Measurements from ENCODE around the gene CYBC1. TPM values are rescaled to one million over a fixed set of nuclear protein-coding genes. Genes with fewer than 3 reads are reported as not detected.
"Not testable (repeated sequence)": the region's sequence is repeated elsewhere in the genome, so short reads cannot be mapped to it uniquely, and the experiment has no call there.

The CYBC1 gene
- total RNA-seq, 1 experiment from 2014 or later, result 71.7 TPM

- Mint-ChIP-seq H3K36me3 (peaks cover 51% of the 10 kb centered on the region), H3K4me3 (no peak overlapping the region), H3K4me1 (peaks cover 3% of the 10 kb centered on the region; the same call in 1 of the 2 replicates), H3K9me3 (no peaks in the 10 kb centered on the region), H3K27me3 (ENCODE audit: low read depth) (no peaks in the 10 kb centered on the region), H3K27ac (no peak overlapping the region; the same call in 1 of the 2 replicates)
- TF ChIP-seq IRF1 (CRISPR knock-in tag; IDR thresholded peaks at IDR 0.05), result no peak
- no peak for DNase-seq (ENCODE audit: low spot score)
- ATAC-seq, result no peak
- ChIA-PET POLR2A (no interaction called here), CTCF (no interaction called here)
Observed at GRCh38 chr17:82463391-82463790, 12.8 kb upstream of the CYBC1 start.

GRCh38 chr17:82461827-82462524 is 11.4 kb upstream of the CYBC1 start:
- peaks cover 49% of the 10 kb centered on the region for H3K36me3 Mint-ChIP-seq
- ATAC-seq (no peak), DNase-seq (ENCODE audit: low spot score) (no peak)
- ChIA-PET CTCF (no interaction called here), POLR2A (no interaction called here)
- no peak overlapping the region for H3K4me3 Mint-ChIP-seq
- TF ChIP-seq GABPB1 (CRISPR knock-in tag; IDR thresholded peaks at IDR 0.05) (peak; percentile 35; the same call in 1 of the 2 replicates), ERG (CRISPR knock-in tag; IDR thresholded peaks at IDR 0.05) (no peak)
- H3K27me3 Mint-ChIP-seq (ENCODE audit: low read depth), result no peaks in the 10 kb centered on the region; the same call in 1 of the 2 replicates
- no peaks in the 10 kb centered on the region for H3K9me3 Mint-ChIP-seq
- peak overlapping the region; percentile 6 for H3K27ac Mint-ChIP-seq
- peaks cover 13% of the 10 kb centered on the region for H3K4me1 Mint-ChIP-seq

GRCh38 chr17:82459936-82460335 is 9.4 kb upstream of the CYBC1 start:
- Mint-ChIP-seq H3K36me3 (peaks cover 38% of the 10 kb centered on the region), H3K4me1 (peaks cover 14% of the 10 kb centered on the region), H3K4me3 (peak overlapping the region; percentile 94)
- H3K9me3 Mint-ChIP-seq; H3K27ac Mint-ChIP-seq; DNase-seq (ENCODE audit: low spot score); CTCF ChIA-PET; ATAC-seq; POLR2A ChIA-PET; H3K27me3 Mint-ChIP-seq (ENCODE audit: low read depth): not testable (repeated sequence)

- ATAC-seq, result no peak
Observed at GRCh38 chr17:82458885-82459424, 8.4 kb upstream of the CYBC1 start.

GRCh38 chr17:82458179-82458884 is 7.8 kb upstream of the CYBC1 start, which contains the start of gene NARF:
NARF (plus strand) TSS chr17:82458741; CDS start chr17:82458804, 63 bp downstream.
- ATAC-seq (peak; percentile 100), DNase-seq (ENCODE audit: low spot score) (peak; percentile 96)
- H3K4me3 Mint-ChIP-seq, result peak within 1 kb of the TSS; percentile 94
- CTCF ChIA-PET, result no interaction called here
- no peaks in the 10 kb centered on the region; the same call in 1 of the 2 replicates for H3K27me3 Mint-ChIP-seq (ENCODE audit: low read depth)
- POLR2A ChIA-PET, result no interaction called here
- H3K9me3 Mint-ChIP-seq, result peaks cover 16% of the 10 kb centered on the region
- peak within 1 kb of the TSS; percentile 92 for H3K27ac Mint-ChIP-seq
- peaks cover 34% of the 10 kb centered on the region for H3K36me3 Mint-ChIP-seq
- peaks cover 14% of the 10 kb centered on the region for H3K4me1 Mint-ChIP-seq
- TF ChIP-seq ZMAT4 (CRISPR knock-in tag; IDR thresholded peaks at IDR 0.05) (no peak), ETV6 (CRISPR knock-in tag; IDR thresholded peaks at IDR 0.05) (peak; percentile 89), PRDM15 (CRISPR knock-in tag; IDR thresholded peaks at IDR 0.05) (peak; percentile 24; the same call in 1 of the 2 replicates), JUN (CRISPR knock-in tag; IDR thresholded peaks at IDR 0.05) (no peak), SMAD3 (CRISPR knock-in tag; IDR thresholded peaks at IDR 0.05; ENCODE audit: borderline replicate concordance) (no peak), FOXP4 (CRISPR knock-in tag; IDR thresholded peaks at IDR 0.05) (peak; percentile 74; the same call in 1 of the 2 replicates), KAT7 (CRISPR knock-in tag; IDR thresholded peaks at IDR 0.05; ENCODE audit: borderline replicate concordance) (0 out of 2 replicates have a peak, but pooled peaks have one; percentile 42), FOXP1 (CRISPR knock-in tag; IDR thresholded peaks at IDR 0.05; ENCODE audit: borderline replicate concordance) (peak; percentile 36; the same call in 1 of the 2 replicates)

More at GRCh38 chr17:82458885-82459424, 8.4 kb upstream of the CYBC1 start:
- peaks cover 14% of the 10 kb centered on the region for H3K4me1 Mint-ChIP-seq
- ChIA-PET POLR2A (no interaction called here), CTCF (no interaction called here)
- 0 out of 2 replicates have a peak, but pooled peaks have one; percentile 12 for TF ChIP-seq KAT7 (CRISPR knock-in tag; IDR thresholded peaks at IDR 0.05; ENCODE audit: borderline replicate concordance)
- no peak for TF ChIP-seq CREB1 (CRISPR knock-in tag; IDR thresholded peaks at IDR 0.05)
- 0 out of 2 replicates have a peak, but pooled peaks have one; percentile 25 for TF ChIP-seq ZNF416 (CRISPR knock-in tag; IDR thresholded peaks at IDR 0.05)
- peak; percentile 2; the same call in 1 of the 2 replicates for TF ChIP-seq GABPB1 (CRISPR knock-in tag; IDR thresholded peaks at IDR 0.05)
- TF ChIP-seq ESRRA (CRISPR knock-in tag; IDR thresholded peaks at IDR 0.05; ENCODE audit: borderline replicate concordance), result no peak
- 0 out of 2 replicates have a peak, but pooled peaks have one; percentile 6 for TF ChIP-seq ZNF232 (CRISPR knock-in tag; IDR thresholded peaks at IDR 0.05)
- no peak for TF ChIP-seq OVOL2 (CRISPR knock-in tag; IDR thresholded peaks at IDR 0.05; ENCODE audit: borderline replicate concordance)
- TF ChIP-seq ZNF423 (CRISPR knock-in tag; IDR thresholded peaks at IDR 0.05), result no peak
- no peak for TF ChIP-seq JAZF1 (CRISPR knock-in tag; IDR thresholded peaks at IDR 0.05)
- H3K27ac Mint-ChIP-seq, result peak overlapping the region; percentile 91
- H3K36me3 Mint-ChIP-seq, result peaks cover 33% of the 10 kb centered on the region
- H3K9me3 Mint-ChIP-seq, result peaks cover 12% of the 10 kb centered on the region
- peak; percentile 38 for DNase-seq (ENCODE audit: low spot score)
- H3K27me3 Mint-ChIP-seq (ENCODE audit: low read depth), result no peaks in the 10 kb centered on the region; the same call in 1 of the 2 replicates
- peak overlapping the region; percentile 94 for H3K4me3 Mint-ChIP-seq

Measured in WTC11 (cell line).